GM23248 (cell line): ENCODE data around the gene IRAK1BP1. TPM values are rescaled to one million over a fixed set of nuclear protein-coding genes. Genes with fewer than 3 reads are reported as not detected.
A peak's percentile ranks its signal among the peaks of the same experiment; 100 is the strongest.

Source experiments
- DNase-seq: peaks from one replicate; pipeline ENCODE4 v3.0.0-alpha.2; 2015
- H2AFZ ChIP-seq: fragments of 200-600 bp; sonication (generic); 2 replicates; pipeline ENCODE4 v1.6.1; 2016; ENCODE audit warnings: antibody characterized with exemption
- H3F3A ChIP-seq: fragments of 200-600 bp; sonication (generic); 2 replicates; pipeline ENCODE4 v1.6.1; 2016; ENCODE audit warnings: mild to moderate bottlenecking, antibody characterized with exemption, mixed run types; ENCODE audit not compliant: insufficient read depth
- H3K27ac ChIP-seq: fragments of 200-600 bp; sonication (generic); 2 replicates; pipeline ENCODE4 v1.5.1; 2016; ENCODE audit warnings: mild to moderate bottlenecking
- H3K27me3 ChIP-seq: fragments of 200-600 bp; sonication (generic); replicated peaks from 2 replicates; pipeline ENCODE4 v1.6.1; 2016; ENCODE audit warnings: mild to moderate bottlenecking; ENCODE audit not compliant: insufficient read depth
- H3K36me3 ChIP-seq: fragments of 200-600 bp; sonication (generic); 2 replicates; pipeline ENCODE4 v1.6.1; 2016; ENCODE audit warnings: low read depth, mild to moderate bottlenecking
- H3K4me1 ChIP-seq: fragments of 200-600 bp; sonication (generic); 2 replicates; pipeline ENCODE4 v1.6.1; 2016; ENCODE audit warnings: mild to moderate bottlenecking; ENCODE audit not compliant: insufficient read depth
- H3K4me2 ChIP-seq: fragments of 200-600 bp; sonication (generic); one replicate; pipeline ENCODE4 v1.6.1; 2016; ENCODE audit warnings: mild to moderate bottlenecking; ENCODE audit not compliant: unreplicated experiment
- H3K4me3 ChIP-seq: fragments of 200-600 bp; sonication (generic); 2 replicates; pipeline ENCODE4 v1.5.1; 2016; ENCODE audit warnings: mild to moderate bottlenecking
- H3K79me2 ChIP-seq: fragments of 200-600 bp; sonication (generic); 2 replicates; pipeline ENCODE4 v1.6.1; 2016; ENCODE audit warnings: mild to moderate bottlenecking; ENCODE audit not compliant: insufficient read depth
- H3K9ac ChIP-seq: fragments of 200-600 bp; sonication (generic); 2 replicates; pipeline ENCODE4 v1.6.1; 2016; ENCODE audit warnings: mild to moderate bottlenecking
- H3K9me2 ChIP-seq: fragments of 200-600 bp; sonication (generic); 2 replicates; pipeline ENCODE4 v1.6.1; 2016; ENCODE audit warnings: mixed run types, mild to moderate bottlenecking, moderate library complexity; ENCODE audit not compliant: insufficient read depth
- H3K9me3 ChIP-seq: fragments of 200-600 bp; sonication (generic); one replicate; pipeline ENCODE4 v1.6.1; 2017; ENCODE audit warnings: low read depth
- H4K20me1 ChIP-seq: fragments of 200-600 bp; sonication (generic); 2 replicates; pipeline ENCODE4 v1.6.0; 2016; ENCODE audit not compliant: insufficient read depth
- EZH2 ChIP-seq: fragments of 200-600 bp; sonication (generic); IDR thresholded peaks from 2 replicates; pipeline ENCODE4 v1.6.1; 2018; ENCODE audit warnings: antibody characterized with exemption, mild to moderate bottlenecking; ENCODE audit not compliant: insufficient read depth, poor library complexity, severe bottlenecking
- EZH2phosphoT487 ChIP-seq: fragments of 200-600 bp; sonication (generic); IDR thresholded peaks from 2 replicates; pipeline ENCODE4 v1.6.1; 2018; ENCODE audit warnings: antibody characterized with exemption, moderate library complexity, mild to moderate bottlenecking, low read depth; ENCODE audit not compliant: insufficient read depth
- WGBS, 2 experiments: methylation state at CpG; one replicate each; pipeline ENCODE4 v1.1.6; 2015 to 2017; ENCODE audit warnings: low lambda C conversion rate in 2 of 2, low coverage in 1 of 2; ENCODE audit errors: missing lambda C conversion rate in 2 of 2; 5-methylcytosine and 5-hydroxymethylcytosine counted together
- in situ Hi-C: fragments of 300-500 bp; cut with MboI; formaldehyde crosslinking; loops from 2 replicates; pipeline ENCODE4 v1.15.0; 2020
- polyA plus RNA-seq: library from polyadenylated mRNA; unstranded; fragments of >200 nt; fragmentation: Nextera tagmentation; extraction: Ambion mirVana; gene quantifications from 2 replicates; pipeline ENCODE4 v1.2.1, GENCODE V29; 2016
- total RNA-seq: library from RNA; depleted of rRNA; stranded (reverse); fragments of >200 nt; shearing (Covaris generic); gene quantifications from 2 replicates; pipeline ENCODE4 v1.2.3, GENCODE V29; 2014; rRNA removed

Gene IRAK1BP1
- total and polyA plus RNA-seq, 2 experiments from 2014 or later = 2.0 to 4.2 TPM

- WGBS, 2 experiments = 97 to 98% methylated on average over 2 of the region's 2 CpGs
- DNase-seq = peak; percentile 47
- TF ChIP-seq EZH2phosphoT487 (no peak), EZH2 (no peak)
- H3K4me3 ChIP-seq = no peak overlapping the region
- H3K27me3 ChIP-seq = no peaks in the 10 kb centered on the region
- no peaks in the 10 kb centered on the region for H3F3A ChIP-seq
- no peaks in the 10 kb centered on the region for H3K9me2 ChIP-seq
- peaks cover 83% of the 10 kb centered on the region for H3K36me3 ChIP-seq
- H3K9me3 ChIP-seq = no peaks in the 10 kb centered on the region
- no peak overlapping the region for H3K27ac ChIP-seq
- H3K9ac ChIP-seq = no peak overlapping the region
- H4K20me1 ChIP-seq = no peaks in the 10 kb centered on the region
- H2AFZ ChIP-seq = no peak overlapping the region
- in situ Hi-C loops = no loop called here
- no peaks in the 10 kb centered on the region for H3K79me2 ChIP-seq
- no peaks in the 10 kb centered on the region for H3K4me1 ChIP-seq
- H3K4me2 ChIP-seq = no peak overlapping the region
Observed at GRCh38 chr6:78947962-78948361, 80.6 kb downstream of the IRAK1BP1 start.

GRCh38 chr6:78948785-78949184 lies 81.4 kb downstream of the IRAK1BP1 start:
- Histone ChIP-seq H3K36me3 (peaks cover 82% of the 10 kb centered on the region), H3K9ac (no peak overlapping the region), H3F3A (no peaks in the 10 kb centered on the region), H3K27me3 (no peaks in the 10 kb centered on the region), H3K9me3 (no peaks in the 10 kb centered on the region), H3K4me3 (no peak overlapping the region), H3K4me2 (no peak overlapping the region), H3K4me1 (no peaks in the 10 kb centered on the region), H4K20me1 (no peaks in the 10 kb centered on the region), H2AFZ (no peak overlapping the region), H3K27ac (no peak overlapping the region), H3K9me2 (no peaks in the 10 kb centered on the region), H3K79me2 (no peaks in the 10 kb centered on the region)
- TF ChIP-seq EZH2 (no peak), EZH2phosphoT487 (no peak)
- WGBS, 2 experiments = 94 to 96% methylated on average over 3 of the region's 3 CpGs
- in situ Hi-C loops = no loop called here
- no peak for DNase-seq

GRCh38 chr6:78952362-78952761 lies 85.0 kb downstream of the IRAK1BP1 start:
- H3K79me2 ChIP-seq = no peaks in the 10 kb centered on the region
- H3K27ac ChIP-seq = no peak overlapping the region
- no peak overlapping the region for H2AFZ ChIP-seq
- WGBS, 2 experiments = 100% methylated on average over 1 of the region's 1 CpG
- H3K4me3 ChIP-seq = no peak overlapping the region
- DNase-seq = no peak
- H3K9me3 ChIP-seq = no peaks in the 10 kb centered on the region
- no peaks in the 10 kb centered on the region for H4K20me1 ChIP-seq
- no peak for TF ChIP-seq EZH2
- no peak for TF ChIP-seq EZH2phosphoT487
- H3K4me1 ChIP-seq = no peaks in the 10 kb centered on the region
- peaks cover 58% of the 10 kb centered on the region for H3K36me3 ChIP-seq
- no peak overlapping the region for H3K4me2 ChIP-seq
- H3K27me3 ChIP-seq = no peaks in the 10 kb centered on the region
- in situ Hi-C loops = no loop called here
- no peaks in the 10 kb centered on the region for H3F3A ChIP-seq
- no peaks in the 10 kb centered on the region for H3K9me2 ChIP-seq
- H3K9ac ChIP-seq = no peak overlapping the region

Other genes starting within 250 kb of the IRAK1BP1 start
- gene PHIP, start 210.7 kb downstream of the IRAK1BP1 start, total RNA-seq = 14.5 and 15.9 TPM in 2 replicates
- gene PHIP, start 210.7 kb downstream of the IRAK1BP1 start, polyA plus RNA-seq = 7.4 and 9.0 TPM in 2 replicates